Colonic mucosa (tissue), 4 donors: Measurements from ENCODE around the gene SMIM32. TPM values are rescaled to one million over a fixed set of nuclear protein-coding genes. Genes with fewer than 3 reads are reported as not detected.

Source experiments
- DNase-seq: peaks from one replicate; pipeline ENCODE4 v3.0.0-alpha.2; 2020
- H3K27ac ChIP-seq: fragments of 200-600 bp; one replicate; pipeline ENCODE4 v1.8.0; 2021
- H3K27me3 ChIP-seq: fragments of 200-600 bp; one replicate; pipeline ENCODE4 v1.8.0; 2021
- H3K36me3 ChIP-seq: fragments of 200-600 bp; one replicate; pipeline ENCODE4 v1.8.0; 2021
- H3K4me1 ChIP-seq: fragments of 200-600 bp; one replicate; pipeline ENCODE4 v1.8.0; 2021; ENCODE audit warnings: mild to moderate bottlenecking
- H3K4me3 ChIP-seq: fragments of 200-600 bp; one replicate; pipeline ENCODE4 v1.8.0; 2021
- H3K9ac ChIP-seq, 2 donors: one replicate each; pipeline ENCODE4 v1.7.0; 2013; ENCODE audit warnings: control low read depth in 2 of 2, low read depth in 2 of 2, low read length in 2 of 2
- H3K9me3 ChIP-seq: fragments of 200-600 bp; one replicate; pipeline ENCODE4 v1.8.0; 2021
- intact Hi-C: fragments of 100-400 bp; cut with DNase I; formaldehyde crosslinking; loops from one replicate; pipeline ENCODE4 v1.14.1; 2022
- total RNA-seq, 2 donors: library from RNA; stranded (reverse); fragmentation: NEBNext Ultra II Directional in 1 of 2; extraction: Animal tissue kit (Norgen Biotek cat#: 25700) in 1 of 2; gene quantifications; one replicate each; pipeline ENCODE4 v1.2.1, GENCODE V29; 2021
- TF ChIP-seq, protein P1 (sequence below): fragments of 200-600 bp; IDR thresholded peaks from one replicate; pipeline ENCODE4 v1.8.0; 2022; ENCODE audit warnings: antibody characterized with exemption, mild to moderate bottlenecking
- donor health status: healthy.
- donor health status: DM: no; HTN: no; CAD: no.
- donor health status: DM: no; HTN: no; CAD: no.

SMIM32 gene
- total RNA-seq: 10 to 100 TPM; 18.9 to 20.2 TPM

DNA sequence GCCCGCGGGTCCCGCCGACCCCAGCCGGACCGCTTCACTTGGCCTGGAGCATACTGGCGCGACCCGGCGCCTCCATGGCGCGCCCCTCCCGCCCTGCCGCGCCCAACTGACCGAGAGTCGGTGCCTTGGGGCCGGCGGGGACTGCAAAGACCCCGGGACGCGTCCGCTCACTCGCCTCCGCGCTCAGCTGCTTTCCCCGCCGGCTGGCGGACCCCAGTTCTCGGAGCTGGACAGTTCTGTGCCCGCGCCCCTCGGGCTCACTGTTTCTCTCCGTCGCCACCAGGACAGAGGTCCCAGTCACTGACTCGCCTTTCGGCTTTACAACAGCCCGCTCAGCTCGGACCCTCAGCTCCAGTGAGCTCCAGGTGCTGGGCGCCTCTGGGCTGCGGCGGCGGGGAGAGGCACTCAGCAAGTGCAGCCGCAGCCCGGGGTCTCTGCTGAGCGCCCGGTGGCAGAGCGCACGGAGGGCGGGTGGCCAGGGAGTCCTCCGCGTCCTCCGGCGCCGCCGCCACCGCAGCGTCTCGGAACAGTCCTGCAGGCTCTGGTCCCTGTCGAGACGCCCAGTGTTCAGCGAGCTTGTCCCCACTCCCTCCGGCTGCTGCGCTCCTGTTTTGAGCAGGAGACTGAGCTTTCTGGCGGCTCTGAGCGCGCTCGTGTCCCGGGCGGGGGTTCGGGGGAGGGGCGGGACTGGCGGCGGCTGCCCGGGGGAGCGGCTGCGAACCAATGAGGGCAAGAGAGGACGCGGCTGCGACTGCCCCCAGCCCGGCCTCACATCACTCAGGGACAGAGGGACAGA lies at the start of gene SMIM32:
Gene SMIM32, minus strand, starts transcription at position 637 of the 796 bp plus-strand sequence. CDS start 638 bp downstream, outside the sequence.
- Histone ChIP-seq H3K9me3 (no peaks in the 10 kb centered on the region), H3K27ac (peak within 1 kb of the TSS; percentile 74), H3K4me3 (peak within 1 kb of the TSS; percentile 58), H3K9ac (peak within 1 kb of the TSS; percentile 62 to 81), H3K36me3 (no peaks in the 10 kb centered on the region), H3K4me1 (peaks cover 11% of the 10 kb centered on the region), H3K27me3 (peaks cover 17% of the 10 kb centered on the region)
- TF ChIP-seq, protein P1, sequence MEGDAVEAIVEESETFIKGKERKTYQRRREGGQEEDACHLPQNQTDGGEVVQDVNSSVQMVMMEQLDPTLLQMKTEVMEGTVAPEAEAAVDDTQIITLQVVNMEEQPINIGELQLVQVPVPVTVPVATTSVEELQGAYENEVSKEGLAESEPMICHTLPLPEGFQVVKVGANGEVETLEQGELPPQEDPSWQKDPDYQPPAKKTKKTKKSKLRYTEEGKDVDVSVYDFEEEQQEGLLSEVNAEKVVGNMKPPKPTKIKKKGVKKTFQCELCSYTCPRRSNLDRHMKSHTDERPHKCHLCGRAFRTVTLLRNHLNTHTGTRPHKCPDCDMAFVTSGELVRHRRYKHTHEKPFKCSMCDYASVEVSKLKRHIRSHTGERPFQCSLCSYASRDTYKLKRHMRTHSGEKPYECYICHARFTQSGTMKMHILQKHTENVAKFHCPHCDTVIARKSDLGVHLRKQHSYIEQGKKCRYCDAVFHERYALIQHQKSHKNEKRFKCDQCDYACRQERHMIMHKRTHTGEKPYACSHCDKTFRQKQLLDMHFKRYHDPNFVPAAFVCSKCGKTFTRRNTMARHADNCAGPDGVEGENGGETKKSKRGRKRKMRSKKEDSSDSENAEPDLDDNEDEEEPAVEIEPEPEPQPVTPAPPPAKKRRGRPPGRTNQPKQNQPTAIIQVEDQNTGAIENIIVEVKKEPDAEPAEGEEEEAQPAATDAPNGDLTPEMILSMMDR: no peak
- intact Hi-C loops: no loop called here
- peak; percentile 83 for DNase-seq

DNA sequence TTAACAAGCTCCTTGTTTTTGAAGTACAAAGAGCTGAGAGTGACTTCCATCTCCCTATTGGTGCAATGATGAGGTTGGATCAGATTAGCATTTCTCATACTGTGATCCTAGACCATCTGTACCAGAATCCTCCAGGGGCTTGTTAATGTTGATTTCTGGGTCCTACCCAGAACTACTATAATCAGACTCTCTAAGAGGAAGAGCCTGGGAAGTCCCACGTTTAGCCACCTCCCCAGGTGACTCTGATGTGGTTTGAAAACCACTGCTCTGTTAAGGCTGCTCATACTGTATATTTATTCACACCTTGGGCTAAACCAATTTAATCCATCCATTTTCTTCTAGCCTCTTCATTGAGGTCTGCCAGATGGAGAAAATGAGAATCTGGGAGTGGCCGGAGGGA lies 49.6 kb upstream of the SMIM32 start:
- intact Hi-C loops: no loop called here
- Histone ChIP-seq H3K36me3 (no peaks in the 10 kb centered on the region), H3K27me3 (no peaks in the 10 kb centered on the region), H3K9ac (no peak overlapping the region), H3K4me3 (no peak overlapping the region), H3K9me3 (no peaks in the 10 kb centered on the region), H3K27ac (no peak overlapping the region), H3K4me1 (no peaks in the 10 kb centered on the region)
- DNase-seq: no peak
- TF ChIP-seq, protein P1: no peak

DNA sequence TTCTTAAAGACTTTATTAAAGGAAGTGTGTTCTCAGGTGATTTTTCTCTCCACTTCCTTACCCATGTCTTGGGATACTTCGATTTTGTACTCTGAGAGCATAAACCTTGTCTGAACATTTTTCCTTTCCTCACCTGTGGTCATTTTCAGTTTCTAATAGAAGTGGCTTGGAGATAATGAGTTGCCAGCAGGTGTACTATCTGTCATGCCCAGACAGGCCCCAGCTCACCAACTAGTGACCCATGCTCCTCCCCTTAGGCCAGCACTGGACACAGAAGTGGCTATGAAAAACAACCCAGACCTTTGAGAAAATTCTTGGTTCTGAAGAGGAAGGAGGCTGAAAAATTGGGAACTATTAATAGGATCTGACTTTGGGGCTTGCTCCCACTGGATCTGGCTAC lies 49.2 kb upstream of the SMIM32 start:
- intact Hi-C loops: no loop called here
- Histone ChIP-seq H3K27me3 (no peaks in the 10 kb centered on the region), H3K9me3 (no peaks in the 10 kb centered on the region), H3K36me3 (no peaks in the 10 kb centered on the region), H3K9ac (no peak overlapping the region), H3K4me1 (no peaks in the 10 kb centered on the region), H3K4me3 (no peak overlapping the region), H3K27ac (no peak overlapping the region)
- DNase-seq: no peak
- TF ChIP-seq, protein P1: no peak

DNA sequence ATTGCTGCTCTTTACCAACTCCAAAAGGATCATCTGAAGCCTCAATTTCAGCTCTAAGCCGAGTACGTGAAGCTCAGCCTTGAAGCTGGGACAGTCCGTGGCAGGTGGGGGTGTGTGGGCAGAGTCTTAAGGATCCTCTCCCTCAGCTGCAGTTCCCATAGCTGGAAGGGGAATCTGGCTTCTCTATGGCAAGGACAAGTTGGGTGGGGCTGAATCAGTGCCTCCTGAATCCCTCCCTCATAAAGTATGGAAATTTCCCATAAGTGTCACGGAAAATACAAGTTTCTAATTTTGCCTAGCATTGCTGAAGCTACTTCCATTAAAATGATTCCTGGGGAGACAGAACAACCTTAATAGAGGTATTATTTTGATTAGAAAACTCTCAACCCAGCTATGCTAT lies 47.9 kb upstream of the SMIM32 start:
- DNase-seq: no peak
- H3K27me3 ChIP-seq: no peaks in the 10 kb centered on the region
- no peaks in the 10 kb centered on the region for H3K4me1 ChIP-seq
- TF ChIP-seq, protein P1: no peak
- H3K9ac ChIP-seq: no peak overlapping the region
- H3K4me3 ChIP-seq: no peak overlapping the region
- intact Hi-C loops: no loop called here
- H3K27ac ChIP-seq: no peak overlapping the region
- no peaks in the 10 kb centered on the region for H3K36me3 ChIP-seq
- no peaks in the 10 kb centered on the region for H3K9me3 ChIP-seq

DNA sequence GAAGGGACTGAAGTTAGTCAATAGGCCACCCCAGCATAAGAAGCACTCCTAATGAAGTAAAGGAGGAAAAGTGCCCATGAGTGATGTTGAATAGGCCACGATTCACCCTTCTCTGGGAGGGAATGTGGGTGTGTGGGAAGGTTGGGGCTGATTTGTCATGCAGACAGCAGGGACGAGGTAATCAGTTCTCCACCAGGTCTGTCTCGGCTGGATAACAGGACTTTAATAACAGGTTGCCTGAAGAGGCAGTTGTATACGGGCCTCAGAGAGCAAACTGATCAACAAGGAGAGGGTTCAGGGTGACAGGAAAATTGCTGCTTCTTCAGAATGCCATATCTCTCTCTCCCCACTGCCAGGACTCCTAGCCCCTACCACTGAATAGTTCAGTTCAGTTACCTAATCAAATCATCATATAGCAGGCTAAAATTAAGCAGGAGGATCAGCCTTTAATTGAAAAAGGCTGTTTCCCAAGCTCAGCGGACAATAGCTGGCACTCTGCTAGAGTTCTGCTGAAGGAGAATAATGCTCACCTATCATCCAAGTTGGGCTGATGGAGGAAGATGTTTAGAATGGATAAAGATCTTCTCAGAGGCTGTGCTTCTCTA lies 43.6 kb upstream of the SMIM32 start:
- TF ChIP-seq, protein P1: no peak
- Histone ChIP-seq H3K27ac (no peak overlapping the region), H3K9ac (no peak overlapping the region), H3K27me3 (no peaks in the 10 kb centered on the region), H3K4me3 (no peak overlapping the region), H3K4me1 (no peaks in the 10 kb centered on the region), H3K9me3 (no peaks in the 10 kb centered on the region), H3K36me3 (no peaks in the 10 kb centered on the region)
- intact Hi-C loops: no loop called here
- DNase-seq: no peak
